ENCODE results near the gene ROR1. TPM values are rescaled to one million over a fixed set of nuclear protein-coding genes. Genes with fewer than 3 reads are reported as not detected.

Gene ROR1
- total RNA-seq, 1 donor from 2014 or later: 12.3 TPM

DNA sequence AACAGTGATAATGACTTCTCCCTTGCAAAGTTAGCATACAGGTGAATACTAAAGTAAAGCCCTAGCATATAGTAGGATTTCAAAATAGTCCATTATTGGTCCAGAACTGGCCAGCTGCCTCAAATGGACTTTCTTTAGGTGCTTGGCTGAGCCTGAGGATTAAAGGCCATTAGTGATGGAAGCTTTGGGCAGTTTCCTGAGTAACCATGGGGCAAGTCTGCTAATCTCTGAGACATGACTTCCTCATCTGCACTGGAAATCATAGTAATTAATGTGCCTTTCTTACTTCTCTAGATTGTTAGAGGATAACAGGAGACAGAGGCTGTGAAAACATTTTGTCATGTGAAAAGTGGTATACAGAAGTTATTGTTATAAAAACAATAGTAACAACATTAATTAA is 273.1 kb downstream of the ROR1 start:
- DNase-seq (ENCODE audit: low spot score): no peak

- DNase-seq (ENCODE audit: low spot score): no peak
These were observed 273.8 kb downstream of the ROR1 start for GRCh38 chr1:64047549-64047996.

DNA sequence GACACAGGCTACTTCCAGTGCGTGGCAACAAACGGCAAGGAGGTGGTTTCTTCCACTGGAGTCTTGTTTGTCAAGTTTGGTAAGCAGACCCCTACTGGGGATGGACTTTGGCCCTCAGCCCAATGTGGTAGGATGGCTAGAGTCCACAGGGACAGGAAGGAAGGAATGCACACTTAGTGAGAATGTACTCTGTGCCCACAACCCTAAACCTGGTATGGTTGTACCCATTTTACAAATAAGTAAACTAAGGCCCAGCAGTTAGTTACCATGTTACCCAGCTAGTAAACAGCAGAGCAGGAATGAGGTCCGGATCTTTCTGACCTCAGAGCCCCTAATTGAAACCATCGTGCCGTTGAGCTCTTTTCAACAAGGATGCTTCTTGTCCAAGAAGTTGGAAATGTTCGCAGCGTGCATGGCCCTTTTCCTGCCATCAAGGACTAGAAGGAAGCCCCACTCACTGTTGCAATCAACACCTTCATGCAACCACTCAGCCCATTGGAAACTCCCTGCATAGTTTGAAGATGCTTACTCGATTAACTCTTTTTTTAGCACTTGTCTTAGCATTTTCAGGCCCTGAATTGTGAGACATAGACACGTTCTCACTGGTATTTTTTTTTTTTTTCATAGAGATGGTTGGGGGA is 276.2 kb downstream of the ROR1 start:
- DNase-seq (ENCODE audit: low spot score): no peak

DNA sequence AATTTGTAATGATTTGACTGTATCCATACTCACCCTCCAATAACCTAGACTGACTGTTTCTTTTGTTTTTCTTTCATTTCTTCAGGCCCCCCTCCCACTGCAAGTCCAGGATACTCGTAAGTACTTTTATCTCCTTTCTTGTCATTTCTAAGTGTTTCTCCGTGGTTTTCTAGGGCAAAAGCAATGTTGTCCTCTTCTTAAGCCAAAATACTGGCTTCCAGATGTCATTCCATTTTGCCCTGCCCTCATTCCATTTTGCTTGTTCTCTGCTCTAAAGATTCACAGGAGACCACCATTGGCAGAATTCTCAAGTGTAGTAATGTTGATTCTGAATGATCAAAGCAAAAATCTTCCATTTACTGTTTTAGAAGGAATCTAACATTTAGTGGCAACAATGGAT is 276.8 kb downstream of the ROR1 start:
- no peak for DNase-seq (ENCODE audit: low spot score)

GRCh38 chr1:64051796-64052195 is 278.0 kb downstream of the ROR1 start:
- no peak for DNase-seq (ENCODE audit: low spot score)

GRCh38 chr1:64052777-64053176 is 279.0 kb downstream of the ROR1 start:
- DNase-seq (ENCODE audit: low spot score): no peak

- no peak for DNase-seq (ENCODE audit: low spot score)
These were observed 281.5 kb downstream of the ROR1 start for GRCh38 chr1:64055310-64055709.

DNA sequence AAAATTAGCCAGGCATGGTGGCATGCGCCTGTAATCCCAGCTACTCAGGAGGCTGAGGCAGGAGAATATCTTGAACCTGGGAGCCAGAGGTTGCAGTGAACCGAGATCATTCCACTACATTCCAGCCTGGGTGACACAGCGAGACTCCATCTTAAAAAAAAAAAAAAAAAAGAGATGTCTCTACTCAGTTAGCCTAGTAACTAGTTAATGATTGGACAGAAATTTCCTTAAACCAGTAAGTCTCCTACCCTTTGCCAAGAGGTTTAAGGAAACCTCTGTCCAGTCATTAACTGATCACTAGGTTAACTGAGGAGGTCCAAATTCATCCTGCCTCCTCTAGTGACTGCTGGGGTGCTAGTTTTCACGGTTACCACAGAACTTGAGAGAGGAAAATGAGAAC is 285.7 kb downstream of the ROR1 start:
- no peak for DNase-seq (ENCODE audit: low spot score)

- DNase-seq (ENCODE audit: low spot score): no peak
These were observed 286.9 kb downstream of the ROR1 start for GRCh38 chr1:64060611-64061302.

GRCh38 chr1:64061430-64062104 is 287.8 kb downstream of the ROR1 start:
- no peak for DNase-seq (ENCODE audit: low spot score)

- no peak for DNase-seq (ENCODE audit: low spot score)
These were observed 288.7 kb downstream of the ROR1 start for GRCh38 chr1:64062529-64062928.

DNA sequence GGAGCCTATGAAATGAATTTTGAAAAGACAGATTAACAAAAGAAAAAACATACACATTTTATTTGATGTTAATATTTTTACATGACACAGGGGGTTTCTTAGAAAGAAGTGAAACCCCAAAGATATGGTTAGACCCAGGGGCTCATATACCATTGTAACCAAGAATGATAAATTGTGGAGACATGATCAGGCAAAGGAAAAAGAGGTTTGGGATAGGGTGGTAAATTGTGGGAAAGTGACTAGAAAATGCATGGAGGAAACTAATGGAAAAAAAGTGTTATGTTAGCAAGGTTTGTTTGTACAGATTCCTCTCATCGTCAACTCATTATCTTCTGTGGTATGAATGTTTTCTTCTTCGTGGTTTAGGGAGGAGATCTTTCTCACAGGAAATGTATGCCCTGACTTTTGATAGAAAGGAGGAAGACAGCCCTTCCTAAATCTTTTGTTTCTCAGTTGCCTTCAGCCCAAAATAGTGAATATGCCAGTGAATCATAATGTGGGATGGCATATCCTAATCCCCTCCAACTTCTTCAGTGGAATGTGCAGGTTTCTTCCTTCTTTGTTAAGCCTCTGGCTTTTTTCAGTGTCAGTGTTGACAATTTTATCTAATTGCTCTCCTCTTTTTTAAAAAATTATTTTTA is 289.2 kb downstream of the ROR1 start:
- no peak for DNase-seq (ENCODE audit: low spot score)

- DNase-seq (ENCODE audit: low spot score): no peak
These were observed 291.8 kb downstream of the ROR1 start for GRCh38 chr1:64065571-64065970.

DNA sequence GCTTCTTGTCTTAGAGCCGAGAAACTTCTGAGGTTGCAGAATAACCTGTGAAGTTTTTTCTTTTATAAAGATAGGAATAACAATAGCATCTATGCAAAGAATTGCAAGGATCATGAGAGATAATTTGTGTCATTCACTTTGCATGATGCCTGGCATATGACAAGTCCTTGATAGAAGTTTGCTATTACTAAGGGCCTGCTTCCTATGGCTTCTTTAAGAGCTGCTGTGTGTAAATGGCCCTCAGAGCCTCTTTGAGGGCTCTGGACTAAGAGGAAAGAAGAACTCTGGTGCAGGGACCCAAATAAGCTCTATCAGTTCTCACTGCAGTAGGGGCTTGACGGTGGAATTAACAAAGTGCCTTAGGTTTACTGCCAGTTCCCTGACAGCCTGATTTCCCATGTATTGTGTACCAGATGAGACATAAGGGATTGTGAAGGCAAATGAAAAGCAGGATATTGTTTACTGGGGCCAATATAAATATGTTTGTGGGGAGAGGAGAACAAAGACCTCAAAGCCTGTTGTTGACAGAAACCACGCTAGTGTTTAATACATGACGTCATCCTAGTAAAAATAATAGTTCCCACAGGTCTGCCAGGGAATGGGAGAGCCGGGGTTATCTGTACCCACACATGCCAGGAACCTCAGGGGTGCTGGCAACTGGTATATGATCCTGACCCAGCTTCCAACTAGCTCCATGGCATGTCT is 298.4 kb downstream of the ROR1 start:
- DNase-seq (ENCODE audit: low spot score): no peak

DNA sequence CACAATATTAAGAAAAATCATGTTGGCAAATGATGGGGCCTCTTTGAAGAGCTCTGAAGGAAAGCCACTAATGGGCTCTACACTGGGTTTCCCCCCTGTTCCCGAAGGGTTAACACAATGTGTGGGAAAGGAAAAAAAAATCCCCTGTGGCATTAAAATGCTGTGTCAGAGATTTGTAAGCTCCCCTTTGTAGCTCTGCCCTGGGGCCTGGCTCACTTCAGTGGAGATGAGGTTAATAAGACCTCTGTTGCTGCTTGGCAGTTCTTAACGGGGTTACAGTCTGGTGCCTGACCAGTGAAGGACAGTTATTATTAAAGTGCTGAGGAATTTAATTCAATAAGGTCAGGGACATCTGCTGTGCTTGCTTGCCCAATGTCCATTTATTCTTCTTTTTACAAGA is 299.9 kb downstream of the ROR1 start:
- no peak for DNase-seq (ENCODE audit: low spot score)

- no peak for DNase-seq (ENCODE audit: low spot score)
These were observed 300.9 kb downstream of the ROR1 start for GRCh38 chr1:64074767-64075166.

- no peak for DNase-seq (ENCODE audit: low spot score)
These were observed 303.6 kb downstream of the ROR1 start for GRCh38 chr1:64077281-64077940.

DNA sequence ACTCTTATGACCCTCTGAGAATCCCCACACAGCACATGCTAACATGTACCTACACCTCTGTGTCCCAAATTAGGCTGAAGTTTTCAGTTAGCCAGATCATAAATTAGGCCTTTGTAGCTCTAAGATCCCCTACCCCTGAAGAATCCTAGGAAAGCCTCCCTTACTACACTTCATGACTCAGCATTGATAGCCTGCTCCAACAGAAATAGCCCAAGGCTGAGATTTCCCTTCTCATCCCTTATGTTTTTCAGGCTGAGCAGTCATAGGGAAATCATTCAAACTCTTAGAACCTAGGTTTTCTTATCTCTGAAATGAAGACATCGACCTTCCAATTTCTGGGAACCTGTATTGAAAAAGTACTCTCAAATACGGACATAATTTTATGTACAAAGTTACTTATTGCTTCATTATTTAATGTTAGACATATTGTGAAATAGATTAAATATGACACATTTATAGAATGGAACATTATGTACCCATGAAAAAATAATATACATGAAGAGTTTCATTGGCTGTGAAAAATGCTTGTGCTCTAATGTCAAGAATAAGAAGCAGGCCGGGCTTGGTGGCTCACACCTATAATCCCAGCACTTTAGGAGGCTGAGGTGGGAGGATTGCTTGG is 307.2 kb downstream of the ROR1 start:
- DNase-seq (ENCODE audit: low spot score): no peak

GRCh38 chr1:64082459-64082858 is 308.6 kb downstream of the ROR1 start:
- DNase-seq (ENCODE audit: low spot score): no peak

- no peak for DNase-seq (ENCODE audit: low spot score)
These were observed 310.6 kb downstream of the ROR1 start for GRCh38 chr1:64084451-64084850.
